ENCODE measurements around the gene RASD2.

The RASD2 gene

GRCh38 chr22:35528927-35529326 lies 11.7 kb upstream of the RASD2 start:
- TF ChIP-seq CTCF (IDR thresholded peaks at IDR 0.05; ENCODE audit: low read depth, low read length) = no peak

GRCh38 chr22:35530700-35531099 lies 9.9 kb upstream of the RASD2 start:
- no peak for TF ChIP-seq CTCF (IDR thresholded peaks at IDR 0.05; ENCODE audit: low read depth, low read length)
- H3K4me3 ChIP-seq (ENCODE audit: low read depth, low read length) = no peak overlapping the region

More at GRCh38 chr22:35528927-35529326, 11.7 kb upstream of the RASD2 start:
- H3K4me3 ChIP-seq (ENCODE audit: low read depth, low read length) = no peak overlapping the region

- no peak overlapping the region for H3K4me3 ChIP-seq (ENCODE audit: low read depth, low read length)
- TF ChIP-seq CTCF (IDR thresholded peaks at IDR 0.05; ENCODE audit: low read depth, low read length) = no peak
Measured at GRCh38 chr22:35531202-35531601, 9.4 kb upstream of the RASD2 start.

- no peak for TF ChIP-seq CTCF (IDR thresholded peaks at IDR 0.05; ENCODE audit: low read depth, low read length)
- no peak overlapping the region for H3K4me3 ChIP-seq (ENCODE audit: low read depth, low read length)
Measured at GRCh38 chr22:35531676-35532075, 9.0 kb upstream of the RASD2 start.

- no peak overlapping the region for H3K4me3 ChIP-seq (ENCODE audit: low read depth, low read length)
- no peak for TF ChIP-seq CTCF (IDR thresholded peaks at IDR 0.05; ENCODE audit: low read depth, low read length)
Measured at GRCh38 chr22:35533365-35534029, 7.1 kb upstream of the RASD2 start.

- no peak for TF ChIP-seq CTCF (IDR thresholded peaks at IDR 0.05; ENCODE audit: low read depth, low read length)
Measured at GRCh38 chr22:35534091-35534490, 6.5 kb upstream of the RASD2 start.

GRCh38 chr22:35537232-35537631 lies 3.4 kb upstream of the RASD2 start:
- H3K4me3 ChIP-seq (ENCODE audit: low read depth, low read length) = no peak overlapping the region
- TF ChIP-seq CTCF (IDR thresholded peaks at IDR 0.05; ENCODE audit: low read depth, low read length) = no peak

More at GRCh38 chr22:35534091-35534490, 6.5 kb upstream of the RASD2 start:
- H3K4me3 ChIP-seq (ENCODE audit: low read depth, low read length) = no peak overlapping the region

All from WI38 (cell line).